Measurements from ENCODE around the gene TBC1D23.
"Not testable (repeated sequence)": the region's sequence is repeated elsewhere in the genome, so short reads cannot be mapped to it uniquely, and the experiment has no call there.

Gene TBC1D23

GRCh38 chr3:100228247-100228646, 32.5 kb upstream of the TBC1D23 start:
- H3K9me2 ChIP-seq (replicated peaks; ENCODE audit: low read depth, low read length): no peaks in the 10 kb centered on the region
- no peak overlapping the region for H3K4me2 ChIP-seq (ENCODE audit: low read depth, low read length, poor library complexity, severe bottlenecking)
- no peaks in the 10 kb centered on the region for H3K36me3 ChIP-seq (ENCODE audit: insufficient read depth, low read length)
- no peaks in the 10 kb centered on the region for H3K4me1 ChIP-seq (ENCODE audit: insufficient read depth, low read length, poor library complexity, severe bottlenecking)
- no peaks in the 10 kb centered on the region for H4K20me1 ChIP-seq (ENCODE audit: insufficient read depth, low read length, poor library complexity, severe bottlenecking)
- no peaks in the 10 kb centered on the region for H3K79me2 ChIP-seq (ENCODE audit: insufficient read depth, low read length)
- no peaks in the 10 kb centered on the region for H3K9me3 ChIP-seq (ENCODE audit: insufficient read depth, low read depth, low read length)
- no peak overlapping the region for H3K9ac ChIP-seq (ENCODE audit: low read depth, low read length, poor library complexity, severe bottlenecking)
- no peaks in the 10 kb centered on the region for H3K27me3 ChIP-seq (ENCODE audit: insufficient read depth, low read length, poor library complexity, severe bottlenecking)
- no peak overlapping the region for H2AFZ ChIP-seq (ENCODE audit: low read length)
- no peak overlapping the region for H3K4me3 ChIP-seq (ENCODE audit: low read length, poor library complexity, severe bottlenecking)
- H3F3A ChIP-seq (ENCODE audit: low read depth): no peaks in the 10 kb centered on the region
- TF ChIP-seq CTCF (conservative IDR thresholded peaks at IDR 0.05; ENCODE audit: low read length) (no peak), EZH2phosphoT487 (IDR thresholded peaks at IDR 0.05; ENCODE audit: borderline replicate concordance) (no peak)

GRCh38 chr3:100229188-100229587, 31.6 kb upstream of the TBC1D23 start:
- not testable (repeated sequence) for H3K9me2 ChIP-seq (replicated peaks; ENCODE audit: low read depth, low read length); H3K27me3 ChIP-seq (ENCODE audit: insufficient read depth, low read length, poor library complexity, severe bottlenecking); H3K79me2 ChIP-seq (ENCODE audit: insufficient read depth, low read length); H3F3A ChIP-seq (ENCODE audit: low read depth); H3K36me3 ChIP-seq (ENCODE audit: insufficient read depth, low read length); H3K4me1 ChIP-seq (ENCODE audit: insufficient read depth, low read length, poor library complexity, severe bottlenecking); H3K9me3 ChIP-seq (ENCODE audit: insufficient read depth, low read depth, low read length); H2AFZ ChIP-seq (ENCODE audit: low read length); H3K9ac ChIP-seq (ENCODE audit: low read depth, low read length, poor library complexity, severe bottlenecking); H3K4me3 ChIP-seq (ENCODE audit: low read length, poor library complexity, severe bottlenecking); H4K20me1 ChIP-seq (ENCODE audit: insufficient read depth, low read length, poor library complexity, severe bottlenecking); H3K4me2 ChIP-seq (ENCODE audit: low read depth, low read length, poor library complexity, severe bottlenecking)

GRCh38 chr3:100230710-100231109, 30.1 kb upstream of the TBC1D23 start:
- Histone ChIP-seq H3K9ac (ENCODE audit: low read depth, low read length, poor library complexity, severe bottlenecking) (no peak overlapping the region), H3K27me3 (ENCODE audit: insufficient read depth, low read length, poor library complexity, severe bottlenecking) (no peaks in the 10 kb centered on the region), H3K4me1 (ENCODE audit: insufficient read depth, low read length, poor library complexity, severe bottlenecking) (no peaks in the 10 kb centered on the region), H2AFZ (ENCODE audit: low read length) (no peak overlapping the region), H4K20me1 (ENCODE audit: insufficient read depth, low read length, poor library complexity, severe bottlenecking) (no peaks in the 10 kb centered on the region), H3K9me3 (ENCODE audit: insufficient read depth, low read depth, low read length) (no peaks in the 10 kb centered on the region), H3F3A (ENCODE audit: low read depth) (no peaks in the 10 kb centered on the region), H3K4me2 (ENCODE audit: low read depth, low read length, poor library complexity, severe bottlenecking) (no peak overlapping the region), H3K9me2 (replicated peaks; ENCODE audit: low read depth, low read length) (no peaks in the 10 kb centered on the region), H3K79me2 (ENCODE audit: insufficient read depth, low read length) (no peaks in the 10 kb centered on the region), H3K4me3 (ENCODE audit: low read length, poor library complexity, severe bottlenecking) (no peak overlapping the region), H3K36me3 (ENCODE audit: insufficient read depth, low read length) (no peaks in the 10 kb centered on the region)
- TF ChIP-seq CTCF (conservative IDR thresholded peaks at IDR 0.05; ENCODE audit: low read length) (no peak), EZH2phosphoT487 (IDR thresholded peaks at IDR 0.05; ENCODE audit: borderline replicate concordance) (no peak)

GRCh38 chr3:100231668-100232067, 29.1 kb upstream of the TBC1D23 start:
- Histone ChIP-seq H3K79me2 (ENCODE audit: insufficient read depth, low read length) (no peaks in the 10 kb centered on the region), H2AFZ (ENCODE audit: low read length) (no peak overlapping the region), H3K4me2 (ENCODE audit: low read depth, low read length, poor library complexity, severe bottlenecking) (no peak overlapping the region), H3K27me3 (ENCODE audit: insufficient read depth, low read length, poor library complexity, severe bottlenecking) (no peaks in the 10 kb centered on the region), H3K9me3 (ENCODE audit: insufficient read depth, low read depth, low read length) (no peaks in the 10 kb centered on the region), H3K4me1 (ENCODE audit: insufficient read depth, low read length, poor library complexity, severe bottlenecking) (no peaks in the 10 kb centered on the region), H3K9ac (ENCODE audit: low read depth, low read length, poor library complexity, severe bottlenecking) (no peak overlapping the region), H3K4me3 (ENCODE audit: low read length, poor library complexity, severe bottlenecking) (no peak overlapping the region), H3F3A (ENCODE audit: low read depth) (no peaks in the 10 kb centered on the region), H3K36me3 (ENCODE audit: insufficient read depth, low read length) (no peaks in the 10 kb centered on the region), H4K20me1 (ENCODE audit: insufficient read depth, low read length, poor library complexity, severe bottlenecking) (no peaks in the 10 kb centered on the region), H3K9me2 (replicated peaks; ENCODE audit: low read depth, low read length) (no peaks in the 10 kb centered on the region)
- TF ChIP-seq EZH2phosphoT487 (IDR thresholded peaks at IDR 0.05; ENCODE audit: borderline replicate concordance): no peak
- TF ChIP-seq CTCF (conservative IDR thresholded peaks at IDR 0.05; ENCODE audit: low read length): no peak
